ENCODE results near the gene MYO5B.

MYO5B gene

GRCh38 chr18:50155406-50155805 is 39.5 kb downstream of the MYO5B start:
- no peak for DNase-seq (ENCODE audit: low read depth)
- TF ChIP-seq, protein P1, sequence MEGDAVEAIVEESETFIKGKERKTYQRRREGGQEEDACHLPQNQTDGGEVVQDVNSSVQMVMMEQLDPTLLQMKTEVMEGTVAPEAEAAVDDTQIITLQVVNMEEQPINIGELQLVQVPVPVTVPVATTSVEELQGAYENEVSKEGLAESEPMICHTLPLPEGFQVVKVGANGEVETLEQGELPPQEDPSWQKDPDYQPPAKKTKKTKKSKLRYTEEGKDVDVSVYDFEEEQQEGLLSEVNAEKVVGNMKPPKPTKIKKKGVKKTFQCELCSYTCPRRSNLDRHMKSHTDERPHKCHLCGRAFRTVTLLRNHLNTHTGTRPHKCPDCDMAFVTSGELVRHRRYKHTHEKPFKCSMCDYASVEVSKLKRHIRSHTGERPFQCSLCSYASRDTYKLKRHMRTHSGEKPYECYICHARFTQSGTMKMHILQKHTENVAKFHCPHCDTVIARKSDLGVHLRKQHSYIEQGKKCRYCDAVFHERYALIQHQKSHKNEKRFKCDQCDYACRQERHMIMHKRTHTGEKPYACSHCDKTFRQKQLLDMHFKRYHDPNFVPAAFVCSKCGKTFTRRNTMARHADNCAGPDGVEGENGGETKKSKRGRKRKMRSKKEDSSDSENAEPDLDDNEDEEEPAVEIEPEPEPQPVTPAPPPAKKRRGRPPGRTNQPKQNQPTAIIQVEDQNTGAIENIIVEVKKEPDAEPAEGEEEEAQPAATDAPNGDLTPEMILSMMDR (IDR thresholded peaks at IDR 0.05; ENCODE audit: low read depth, low read length, missing control alignments) = no peak

GRCh38 chr18:50154420-50154819 is 40.5 kb downstream of the MYO5B start:
- H3K4me3 ChIP-seq (ENCODE audit: low read depth, low read length) = no peak overlapping the region
- no peak for DNase-seq (ENCODE audit: low read depth)
- TF ChIP-seq, protein P1 (IDR thresholded peaks at IDR 0.05; ENCODE audit: low read depth, low read length, missing control alignments) = no peak

More at GRCh38 chr18:50155406-50155805, 39.5 kb downstream of the MYO5B start:
- H3K4me3 ChIP-seq (ENCODE audit: low read depth, low read length) = no peak overlapping the region

DNA sequence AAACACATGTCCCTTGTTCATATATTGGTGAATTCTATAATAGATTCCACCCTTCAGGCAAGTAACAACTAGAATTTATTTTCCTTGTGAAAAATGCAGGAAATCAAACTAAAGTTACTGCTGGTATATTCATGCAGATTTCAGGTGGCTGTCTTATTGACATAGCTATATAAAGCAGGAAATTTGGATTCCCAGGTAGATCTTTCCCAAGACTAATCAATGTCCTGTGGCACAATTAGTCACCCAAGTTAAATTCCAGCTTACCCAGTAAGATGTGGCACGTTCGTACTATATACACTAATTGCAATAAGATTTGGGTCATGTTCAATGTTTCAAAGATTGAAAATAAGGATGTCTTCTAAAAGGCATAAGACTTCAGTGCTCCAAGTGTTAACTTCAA is 42.0 kb downstream of the MYO5B start:
- no peak for DNase-seq (ENCODE audit: low read depth)
- TF ChIP-seq, protein P1 (IDR thresholded peaks at IDR 0.05; ENCODE audit: low read depth, low read length, missing control alignments) = no peak
- no peak overlapping the region for H3K4me3 ChIP-seq (ENCODE audit: low read depth, low read length)

GRCh38 chr18:50151926-50152325 is 43.0 kb downstream of the MYO5B start:
- DNase-seq (ENCODE audit: low read depth) = no peak
- H3K4me3 ChIP-seq (ENCODE audit: low read depth, low read length) = no peak overlapping the region
- TF ChIP-seq, protein P1 (IDR thresholded peaks at IDR 0.05; ENCODE audit: low read depth, low read length, missing control alignments) = no peak

- no peak overlapping the region for H3K4me3 ChIP-seq (ENCODE audit: low read depth, low read length)
- no peak for DNase-seq (ENCODE audit: low read depth)
- TF ChIP-seq, protein P1 (IDR thresholded peaks at IDR 0.05; ENCODE audit: low read depth, low read length, missing control alignments) = no peak
These were observed 50.4 kb downstream of the MYO5B start for GRCh38 chr18:50144540-50144939.

- TF ChIP-seq, protein P1 (IDR thresholded peaks at IDR 0.05; ENCODE audit: low read depth, low read length, missing control alignments) = no peak
- DNase-seq (ENCODE audit: low read depth) = no peak
These were observed 51.1 kb downstream of the MYO5B start for GRCh38 chr18:50143886-50144285.

GRCh38 chr18:50143294-50143693 is 51.7 kb downstream of the MYO5B start:
- H3K4me3 ChIP-seq (ENCODE audit: low read depth, low read length) = no peak overlapping the region
- TF ChIP-seq, protein P1 (IDR thresholded peaks at IDR 0.05; ENCODE audit: low read depth, low read length, missing control alignments) = no peak
- DNase-seq (ENCODE audit: low read depth) = no peak

More at GRCh38 chr18:50143886-50144285, 51.1 kb downstream of the MYO5B start:
- no peak overlapping the region for H3K4me3 ChIP-seq (ENCODE audit: low read depth, low read length)

All from GM12864 (cell line).